Germinal center (tissue), 1 donor: ENCODE results near the gene SACM1L.
"Not testable (repeated sequence)": the region's sequence is repeated elsewhere in the genome, so short reads cannot be mapped to it uniquely, and the experiment has no call there.

ENCODE experiments used
- DNase-seq: peaks from one replicate; pipeline ENCODE4 v3.0.0; 2012; ENCODE audit warnings: mixed read lengths, low spot score

SACM1L gene

GRCh38 chr3:45666757-45667431 lies 22.3 kb upstream of the SACM1L start:
- no peak for DNase-seq

GRCh38 chr3:45667569-45667934 lies 21.6 kb upstream of the SACM1L start:
- DNase-seq, result no peak

- DNase-seq, result no peak
These were observed 18.8 kb upstream of the SACM1L start for GRCh38 chr3:45670436-45670835.

- no peak for DNase-seq
These were observed 18.2 kb upstream of the SACM1L start for GRCh38 chr3:45670991-45671390.

GRCh38 chr3:45673273-45673672 lies 15.9 kb upstream of the SACM1L start:
- DNase-seq, result no peak

- DNase-seq, result no peak
These were observed 12.7 kb upstream of the SACM1L start for GRCh38 chr3:45676325-45677032.

GRCh38 chr3:45677033-45677446 lies 12.2 kb upstream of the SACM1L start:
- peak; percentile 33 for DNase-seq

- DNase-seq, result no peak
These were observed 11.4 kb upstream of the SACM1L start for GRCh38 chr3:45677841-45678240.

- no peak for DNase-seq
These were observed 9.4 kb upstream of the SACM1L start for GRCh38 chr3:45679805-45680204.

GRCh38 chr3:45681221-45681620 lies 8.0 kb upstream of the SACM1L start:
- no peak for DNase-seq

- DNase-seq, result no peak
These were observed 7.3 kb upstream of the SACM1L start for GRCh38 chr3:45681846-45682245.

GRCh38 chr3:45682311-45682710 lies 6.9 kb upstream of the SACM1L start:
- no peak for DNase-seq

GRCh38 chr3:45682786-45683185 lies 6.4 kb upstream of the SACM1L start:
- no peak for DNase-seq

- DNase-seq, result no peak
These were observed 5.5 kb upstream of the SACM1L start for GRCh38 chr3:45683417-45684326.

GRCh38 chr3:45684327-45684892 lies 4.8 kb upstream of the SACM1L start:
- DNase-seq, result no peak

- DNase-seq, result not testable (repeated sequence)
These were observed 3.5 kb upstream of the SACM1L start for GRCh38 chr3:45685722-45686121.

- DNase-seq, result no peak
These were observed 2.3 kb upstream of the SACM1L start for GRCh38 chr3:45686850-45687249.

- DNase-seq, result no peak
These were observed 1.4 kb upstream of the SACM1L start for GRCh38 chr3:45687828-45688193.

- DNase-seq, result peak; percentile 26
These were observed 858 bp upstream of the SACM1L start for GRCh38 chr3:45688194-45688881.

GRCh38 chr3:45689787-45690145 lies 570 bp downstream of the SACM1L start:
- no peak for DNase-seq

- no peak for DNase-seq
These were observed 1.3 kb downstream of the SACM1L start for GRCh38 chr3:45690336-45691035.
